GM12892 (cell line): Measurements from ENCODE around the gene GUCA1A.

ENCODE experiments used
- POLR2A ChIP-seq: IDR thresholded peaks from 2 replicates; pipeline ENCODE4 v1.6.1; 2011; ENCODE audit warnings: low read depth, low read length, control low read depth
- POLR2AphosphoS5 ChIP-seq: IDR thresholded peaks from 2 replicates; pipeline ENCODE4 v1.6.1; 2011; ENCODE audit warnings: low read depth, low read length, control low read depth
- TAF1 ChIP-seq: IDR thresholded peaks from 2 replicates; pipeline ENCODE4 v1.6.1; 2011; ENCODE audit warnings: low read depth, mild to moderate bottlenecking, control low read depth, low read length, borderline replicate concordance

DNA sequence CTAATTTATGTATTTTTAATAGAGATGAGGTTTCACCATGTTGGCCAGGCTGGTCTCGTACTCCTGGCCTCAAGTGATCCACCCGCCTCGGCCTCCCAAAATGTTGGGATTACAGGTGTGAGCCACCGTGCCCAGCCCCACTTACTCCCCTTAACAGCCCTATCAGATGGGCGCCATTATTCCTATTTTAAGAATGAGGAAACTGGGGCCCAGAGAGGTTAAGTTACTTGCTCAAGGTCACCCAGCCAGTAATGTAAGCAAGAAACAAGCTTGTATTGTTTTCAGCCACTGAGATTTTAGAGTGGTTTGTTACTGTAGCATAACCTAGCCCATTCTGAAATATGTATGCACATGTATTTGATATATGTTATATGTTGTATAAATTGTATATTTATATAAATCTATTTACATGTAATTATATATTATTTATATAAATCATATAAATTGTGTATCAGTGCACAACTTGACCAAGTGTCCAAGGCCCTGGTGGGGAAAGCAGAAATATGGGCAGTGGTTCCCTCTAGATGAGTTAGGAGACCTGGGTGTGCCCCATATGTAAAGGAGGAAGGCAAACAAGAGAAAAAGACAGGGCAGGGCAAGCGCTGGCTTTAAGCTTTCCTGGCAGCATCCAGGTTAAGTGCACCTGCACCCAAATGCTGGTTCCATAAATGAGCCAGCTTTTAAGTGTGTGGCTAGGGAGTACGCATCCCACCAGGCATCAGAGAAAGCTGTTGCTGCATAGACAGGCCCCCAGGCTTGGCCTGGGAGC, 1.2 kb upstream of the GUCA1A start:
- TF ChIP-seq POLR2AphosphoS5 (no peak), POLR2A (no peak), TAF1 (no peak)
